ENCODE results near the gene SMARCD2. TPM values are rescaled to one million over a fixed set of nuclear protein-coding genes. Genes with fewer than 3 reads are reported as not detected.
"Not testable (repeated sequence)": the region's sequence is repeated elsewhere in the genome, so short reads cannot be mapped to it uniquely, and the experiment has no call there.

SMARCD2 gene
- total RNA-seq, 4 donors from 2014 or later, result 124 to 193 (median 151) TPM

DNA sequence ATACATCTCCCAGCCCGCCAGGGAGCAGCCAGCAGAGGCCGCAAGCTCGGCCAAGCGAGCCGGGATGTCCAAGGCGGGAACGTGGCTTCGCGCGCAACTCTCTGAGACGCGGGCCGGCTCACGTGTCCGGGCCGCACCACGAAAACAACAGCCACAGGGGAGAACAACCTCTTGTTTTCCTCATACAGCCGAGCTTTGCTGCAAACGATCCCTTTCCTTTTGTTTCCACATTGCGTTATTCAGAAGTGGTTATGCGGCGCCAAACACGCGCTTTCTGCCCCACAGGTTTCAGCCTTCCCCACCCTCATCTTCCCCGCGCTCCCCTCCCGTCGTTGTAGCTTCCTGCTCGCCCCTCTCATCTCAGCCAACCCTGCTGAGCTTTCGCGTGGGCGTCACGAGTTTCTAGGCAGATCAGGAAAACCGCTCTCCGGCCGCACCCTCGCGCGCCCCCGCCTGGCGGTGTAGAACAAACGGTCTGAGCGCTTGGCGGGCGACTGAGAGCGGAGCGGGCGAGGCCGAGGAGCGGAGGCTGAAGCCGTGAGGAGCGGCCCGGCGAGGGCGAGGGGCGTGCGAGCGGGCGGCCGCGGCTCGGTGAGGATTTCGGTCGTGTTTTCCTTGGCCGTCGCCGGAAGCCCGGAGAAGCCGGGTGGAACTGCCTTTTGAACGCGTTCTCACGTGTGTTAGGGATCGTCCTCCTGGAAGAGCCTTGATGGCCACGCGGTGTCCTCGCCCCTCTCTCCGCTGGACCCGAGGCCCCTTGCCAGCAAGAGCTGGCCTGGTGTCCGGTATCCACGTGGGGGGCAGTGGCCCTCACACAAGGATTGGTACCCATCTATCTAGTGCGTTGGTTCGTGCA, 6.6 kb upstream of the SMARCD2 start:
- Histone ChIP-seq H3K4me3 (peak overlapping the region; percentile 31 to 40 (median 34)), H3K27ac (peak overlapping the region in 3 of 4 donors; percentile 5 to 44 (median 39)), H3K36me3 (no peaks in the 10 kb centered on the region), H3K4me1 (no peaks in the 10 kb centered on the region), H3K27me3 (no peaks in the 10 kb centered on the region), H3K9me3 (no peaks in the 10 kb centered on the region)
- DNase-seq, result peak; percentile 88 to 96 (median 94)
- no peak for TF ChIP-seq POLR2A (IDR thresholded peaks at IDR 0.05)
- TF ChIP-seq, protein P1, sequence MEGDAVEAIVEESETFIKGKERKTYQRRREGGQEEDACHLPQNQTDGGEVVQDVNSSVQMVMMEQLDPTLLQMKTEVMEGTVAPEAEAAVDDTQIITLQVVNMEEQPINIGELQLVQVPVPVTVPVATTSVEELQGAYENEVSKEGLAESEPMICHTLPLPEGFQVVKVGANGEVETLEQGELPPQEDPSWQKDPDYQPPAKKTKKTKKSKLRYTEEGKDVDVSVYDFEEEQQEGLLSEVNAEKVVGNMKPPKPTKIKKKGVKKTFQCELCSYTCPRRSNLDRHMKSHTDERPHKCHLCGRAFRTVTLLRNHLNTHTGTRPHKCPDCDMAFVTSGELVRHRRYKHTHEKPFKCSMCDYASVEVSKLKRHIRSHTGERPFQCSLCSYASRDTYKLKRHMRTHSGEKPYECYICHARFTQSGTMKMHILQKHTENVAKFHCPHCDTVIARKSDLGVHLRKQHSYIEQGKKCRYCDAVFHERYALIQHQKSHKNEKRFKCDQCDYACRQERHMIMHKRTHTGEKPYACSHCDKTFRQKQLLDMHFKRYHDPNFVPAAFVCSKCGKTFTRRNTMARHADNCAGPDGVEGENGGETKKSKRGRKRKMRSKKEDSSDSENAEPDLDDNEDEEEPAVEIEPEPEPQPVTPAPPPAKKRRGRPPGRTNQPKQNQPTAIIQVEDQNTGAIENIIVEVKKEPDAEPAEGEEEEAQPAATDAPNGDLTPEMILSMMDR (IDR thresholded peaks at IDR 0.05), result peak; percentile 16 to 73 (median 68)

DNA sequence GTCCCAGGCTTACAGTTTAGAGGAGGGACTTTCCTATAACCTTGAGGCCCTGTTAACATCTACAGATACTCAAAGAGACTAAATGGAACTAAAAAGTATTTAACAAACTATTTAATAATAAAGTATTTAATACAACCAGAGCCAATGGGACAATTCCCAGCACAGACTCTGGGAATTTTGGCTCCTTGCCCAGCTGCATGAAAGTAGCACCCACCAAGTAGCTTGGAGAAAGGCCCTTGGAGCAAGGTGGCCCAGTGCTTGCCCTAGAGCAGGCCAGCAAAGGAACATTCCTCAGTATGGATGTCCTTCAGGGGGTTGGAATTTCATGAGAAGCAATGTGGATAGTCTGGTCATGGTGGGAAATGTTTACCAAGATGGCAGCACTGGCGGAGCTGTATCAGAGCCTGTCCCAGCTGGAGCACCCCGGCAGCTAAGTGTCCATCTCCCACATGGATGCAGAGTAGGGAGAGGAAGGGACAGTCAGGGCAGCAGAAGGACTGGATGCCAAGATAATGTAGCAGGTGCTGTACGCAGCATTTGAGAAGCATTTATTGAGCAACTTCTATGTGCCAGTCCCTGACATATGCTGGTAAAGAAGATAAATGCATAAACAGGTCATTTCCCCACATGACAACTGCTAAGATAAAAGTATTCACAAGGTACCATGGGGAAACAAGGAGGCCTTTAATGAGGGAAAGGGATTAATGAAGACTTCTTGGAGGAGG, 5.2 kb upstream of the SMARCD2 start:
- no peak for DNase-seq
- H3K27ac ChIP-seq, result no peak overlapping the region

DNA sequence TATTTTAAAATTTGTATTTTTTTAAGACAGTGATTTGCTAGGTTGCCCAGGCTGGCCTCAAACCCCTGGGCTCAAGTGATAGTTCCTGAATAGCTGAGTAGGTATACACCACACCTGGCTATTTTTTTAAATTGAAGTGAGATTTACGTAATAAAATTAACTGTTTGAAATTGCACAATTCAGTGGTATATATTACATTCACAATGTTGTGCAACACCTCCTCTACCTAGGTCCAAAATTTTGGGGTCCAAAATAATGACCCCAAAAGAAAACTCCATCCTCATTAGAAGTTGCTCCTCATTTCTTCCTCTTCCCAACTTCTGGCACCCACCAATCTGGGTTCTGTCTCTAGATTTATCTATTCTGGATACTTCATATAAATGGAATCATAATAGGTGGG, 3.0 kb upstream of the SMARCD2 start:
- Histone ChIP-seq H3K4me1 (peaks cover 0 to 14% (median 12%) of the 10 kb centered on the region in 4 donors), H3K36me3 (no peaks in the 10 kb centered on the region), H3K4me3 (no peak overlapping the region), H3K27me3 (no peaks in the 10 kb centered on the region), H3K9me3 (no peaks in the 10 kb centered on the region), H3K27ac (no peak overlapping the region)
- TF ChIP-seq POLR2A (IDR thresholded peaks at IDR 0.05), result no peak
- TF ChIP-seq, protein P1 (IDR thresholded peaks at IDR 0.05), result no peak
- DNase-seq, result no peak

More for the DNA sequence above, 5.2 kb upstream of the SMARCD2 start:
- peaks cover 0 to 6% (median 0%) of the 10 kb centered on the region in 4 donors for H3K4me1 ChIP-seq
- TF ChIP-seq, protein P1 (IDR thresholded peaks at IDR 0.05), result no peak
- TF ChIP-seq POLR2A (IDR thresholded peaks at IDR 0.05), result no peak
- no peaks in the 10 kb centered on the region for H3K36me3 ChIP-seq
- no peak overlapping the region for H3K4me3 ChIP-seq
- H3K27me3 ChIP-seq, result no peaks in the 10 kb centered on the region
- H3K9me3 ChIP-seq, result no peaks in the 10 kb centered on the region

DNA sequence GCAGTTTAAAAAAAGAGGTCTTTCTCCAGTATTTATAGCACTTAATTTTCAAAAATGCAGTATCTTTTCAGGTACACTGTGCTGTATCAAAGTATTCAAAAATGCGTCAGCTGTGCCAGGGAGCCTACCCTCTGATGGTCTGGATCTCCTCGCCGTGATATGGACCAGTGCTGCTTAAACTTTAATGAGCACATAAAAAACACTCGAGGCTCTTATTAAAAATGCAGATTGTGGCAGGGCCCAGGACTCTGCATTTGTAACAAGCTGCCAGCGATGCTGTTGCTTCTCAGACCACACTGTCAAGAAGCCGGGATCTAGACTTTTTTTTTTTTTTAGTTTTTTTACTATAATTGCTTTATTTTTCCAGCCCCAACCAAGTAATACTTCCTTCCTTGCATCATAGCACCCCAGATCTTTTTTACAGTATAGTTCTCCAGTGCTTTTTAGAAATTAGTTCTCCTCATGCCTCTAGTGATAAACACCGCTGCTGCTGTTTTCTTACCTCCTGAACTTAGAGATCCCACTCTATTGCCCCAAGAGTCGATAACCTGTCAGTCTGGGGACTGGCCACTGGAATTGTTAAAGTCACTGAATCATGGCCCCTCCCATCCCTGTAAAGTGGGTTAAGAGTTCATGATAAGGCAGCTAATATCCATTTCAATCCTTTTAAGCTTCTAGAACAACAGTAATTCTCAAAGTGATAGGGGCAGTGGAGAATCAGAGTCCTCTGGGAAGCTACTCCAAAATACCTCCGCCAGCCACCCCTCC, 1.6 kb upstream of the SMARCD2 start:
- TF ChIP-seq, protein P1 (IDR thresholded peaks at IDR 0.05), result no peak
- no peak for TF ChIP-seq POLR2A (IDR thresholded peaks at IDR 0.05)
- Histone ChIP-seq H3K27me3 (no peaks in the 10 kb centered on the region), H3K4me3 (peak overlapping the region in 3 of 4 donors; percentile 85 to 94 (median 89)), H3K27ac (peak overlapping the region in 3 of 4 donors; percentile 92), H3K4me1 (peaks cover 0 to 27% (median 23%) of the 10 kb centered on the region in 4 donors), H3K9me3 (no peaks in the 10 kb centered on the region), H3K36me3 (no peaks in the 10 kb centered on the region)
- DNase-seq, result no peak

DNA sequence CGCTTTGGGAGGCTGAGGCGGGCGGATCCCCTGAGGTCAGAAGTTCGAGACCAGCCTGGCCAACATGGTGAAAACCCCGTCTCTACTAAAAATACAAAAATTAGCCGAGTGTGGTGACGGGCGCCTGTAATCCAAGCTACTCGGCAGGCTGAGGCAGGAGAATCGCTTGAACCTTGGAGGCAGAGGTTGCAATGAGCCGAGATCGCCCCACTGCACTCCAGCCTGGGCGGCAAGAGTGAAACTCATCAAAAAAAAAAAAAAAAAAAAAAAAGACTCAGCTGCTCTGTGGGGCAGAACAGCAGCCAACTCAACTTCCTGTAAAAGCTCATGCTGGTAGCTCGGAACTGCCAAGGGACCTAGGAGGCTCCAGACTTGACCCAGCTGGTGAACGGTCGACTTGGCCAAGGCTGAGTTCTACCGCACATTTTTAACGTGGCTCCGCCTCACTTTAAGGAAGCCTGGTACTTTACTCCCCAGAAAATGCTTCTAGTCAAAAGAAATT, 953 bp upstream of the SMARCD2 start:
- peak; percentile 41 to 72 (median 61) for DNase-seq

More for the DNA sequence above, 953 bp upstream of the SMARCD2 start:
- H3K27ac ChIP-seq, result peak overlapping the region; percentile 92 to 97 (median 92)
- not testable (repeated sequence) for H3K9me3 ChIP-seq, H3K36me3 ChIP-seq, H3K27me3 ChIP-seq
- peak overlapping the region; percentile 85 to 94 (median 88) for H3K4me3 ChIP-seq
- peaks cover 0 to 33% (median 27%) of the 10 kb centered on the region in 4 donors for H3K4me1 ChIP-seq
